Measurements from ENCODE around the gene IGF2R.

DNA sequence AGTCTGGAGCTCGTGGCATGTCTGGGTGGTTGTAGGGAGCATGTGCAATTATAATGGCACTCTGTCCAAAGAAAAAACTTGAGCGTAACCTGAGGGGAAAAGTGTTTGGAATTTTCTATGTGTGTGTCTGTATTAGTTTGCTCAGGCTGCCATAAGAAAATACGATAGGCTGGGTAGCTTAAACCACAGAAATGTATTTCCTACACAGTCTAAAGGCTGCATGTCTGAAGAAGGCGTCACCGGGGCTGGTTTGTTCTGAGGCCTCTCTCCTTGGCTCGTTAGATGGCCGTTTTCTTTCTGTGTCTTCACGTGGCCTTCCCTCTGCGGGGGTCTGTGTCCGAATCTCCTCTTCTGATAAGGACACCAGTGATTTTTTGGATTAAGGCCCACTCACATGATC lies 59.0 kb downstream of the IGF2R start:
- TF ChIP-seq POLR2A (IDR thresholded peaks at IDR 0.05): no peak
- TF ChIP-seq, protein P1, sequence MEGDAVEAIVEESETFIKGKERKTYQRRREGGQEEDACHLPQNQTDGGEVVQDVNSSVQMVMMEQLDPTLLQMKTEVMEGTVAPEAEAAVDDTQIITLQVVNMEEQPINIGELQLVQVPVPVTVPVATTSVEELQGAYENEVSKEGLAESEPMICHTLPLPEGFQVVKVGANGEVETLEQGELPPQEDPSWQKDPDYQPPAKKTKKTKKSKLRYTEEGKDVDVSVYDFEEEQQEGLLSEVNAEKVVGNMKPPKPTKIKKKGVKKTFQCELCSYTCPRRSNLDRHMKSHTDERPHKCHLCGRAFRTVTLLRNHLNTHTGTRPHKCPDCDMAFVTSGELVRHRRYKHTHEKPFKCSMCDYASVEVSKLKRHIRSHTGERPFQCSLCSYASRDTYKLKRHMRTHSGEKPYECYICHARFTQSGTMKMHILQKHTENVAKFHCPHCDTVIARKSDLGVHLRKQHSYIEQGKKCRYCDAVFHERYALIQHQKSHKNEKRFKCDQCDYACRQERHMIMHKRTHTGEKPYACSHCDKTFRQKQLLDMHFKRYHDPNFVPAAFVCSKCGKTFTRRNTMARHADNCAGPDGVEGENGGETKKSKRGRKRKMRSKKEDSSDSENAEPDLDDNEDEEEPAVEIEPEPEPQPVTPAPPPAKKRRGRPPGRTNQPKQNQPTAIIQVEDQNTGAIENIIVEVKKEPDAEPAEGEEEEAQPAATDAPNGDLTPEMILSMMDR (IDR thresholded peaks at IDR 0.05): no peak
- TF ChIP-seq EP300 (IDR thresholded peaks at IDR 0.05): no peak
